ENCODE measurements around the gene EXOC3L4. TPM values are rescaled to one million over a fixed set of nuclear protein-coding genes. Genes with fewer than 3 reads are reported as not detected.
A peak's percentile ranks its signal among the peaks of the same experiment; 100 is the strongest.
"Not testable (repeated sequence)": the region's sequence is repeated elsewhere in the genome, so short reads cannot be mapped to it uniquely, and the experiment has no call there.

Gene EXOC3L4
- total and polyA plus RNA-seq, 9 of the 15 experiments (the other 6 are each of a cell fraction or from before 2014, with no cell fraction given) = 0.10 to 6.7 (median 0.98) TPM; not detected in 1

DNA sequence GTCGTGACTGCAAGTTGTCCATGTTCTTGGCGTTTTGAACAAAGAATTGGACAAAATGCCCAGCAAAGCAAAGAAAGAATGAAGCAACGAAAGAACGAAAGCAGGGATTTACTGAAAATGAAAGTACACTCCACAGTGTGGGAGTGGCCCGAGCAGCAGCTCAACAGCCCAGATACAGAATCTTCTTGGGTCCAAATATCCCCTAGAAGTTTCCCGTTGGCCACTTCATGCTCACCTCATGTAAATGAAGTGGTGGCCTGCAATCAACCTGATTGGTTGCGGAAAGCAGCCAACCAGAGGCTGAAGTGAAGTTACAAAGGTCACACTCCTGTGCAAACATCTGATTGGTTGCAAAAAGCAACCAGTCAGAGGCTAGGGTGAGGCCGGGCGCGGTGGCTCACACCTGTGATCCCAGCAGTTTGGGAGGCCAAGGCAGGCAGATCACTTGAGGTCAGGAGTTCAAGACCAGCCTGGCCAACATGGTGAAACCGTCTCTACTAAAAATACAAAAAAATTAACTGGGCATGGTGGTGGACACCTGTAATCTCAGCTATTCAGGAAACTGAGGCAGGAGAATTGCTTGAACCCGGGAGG lies 20.7 kb downstream of the EXOC3L4 start (continued):
- TF ChIP-seq, protein P1, sequence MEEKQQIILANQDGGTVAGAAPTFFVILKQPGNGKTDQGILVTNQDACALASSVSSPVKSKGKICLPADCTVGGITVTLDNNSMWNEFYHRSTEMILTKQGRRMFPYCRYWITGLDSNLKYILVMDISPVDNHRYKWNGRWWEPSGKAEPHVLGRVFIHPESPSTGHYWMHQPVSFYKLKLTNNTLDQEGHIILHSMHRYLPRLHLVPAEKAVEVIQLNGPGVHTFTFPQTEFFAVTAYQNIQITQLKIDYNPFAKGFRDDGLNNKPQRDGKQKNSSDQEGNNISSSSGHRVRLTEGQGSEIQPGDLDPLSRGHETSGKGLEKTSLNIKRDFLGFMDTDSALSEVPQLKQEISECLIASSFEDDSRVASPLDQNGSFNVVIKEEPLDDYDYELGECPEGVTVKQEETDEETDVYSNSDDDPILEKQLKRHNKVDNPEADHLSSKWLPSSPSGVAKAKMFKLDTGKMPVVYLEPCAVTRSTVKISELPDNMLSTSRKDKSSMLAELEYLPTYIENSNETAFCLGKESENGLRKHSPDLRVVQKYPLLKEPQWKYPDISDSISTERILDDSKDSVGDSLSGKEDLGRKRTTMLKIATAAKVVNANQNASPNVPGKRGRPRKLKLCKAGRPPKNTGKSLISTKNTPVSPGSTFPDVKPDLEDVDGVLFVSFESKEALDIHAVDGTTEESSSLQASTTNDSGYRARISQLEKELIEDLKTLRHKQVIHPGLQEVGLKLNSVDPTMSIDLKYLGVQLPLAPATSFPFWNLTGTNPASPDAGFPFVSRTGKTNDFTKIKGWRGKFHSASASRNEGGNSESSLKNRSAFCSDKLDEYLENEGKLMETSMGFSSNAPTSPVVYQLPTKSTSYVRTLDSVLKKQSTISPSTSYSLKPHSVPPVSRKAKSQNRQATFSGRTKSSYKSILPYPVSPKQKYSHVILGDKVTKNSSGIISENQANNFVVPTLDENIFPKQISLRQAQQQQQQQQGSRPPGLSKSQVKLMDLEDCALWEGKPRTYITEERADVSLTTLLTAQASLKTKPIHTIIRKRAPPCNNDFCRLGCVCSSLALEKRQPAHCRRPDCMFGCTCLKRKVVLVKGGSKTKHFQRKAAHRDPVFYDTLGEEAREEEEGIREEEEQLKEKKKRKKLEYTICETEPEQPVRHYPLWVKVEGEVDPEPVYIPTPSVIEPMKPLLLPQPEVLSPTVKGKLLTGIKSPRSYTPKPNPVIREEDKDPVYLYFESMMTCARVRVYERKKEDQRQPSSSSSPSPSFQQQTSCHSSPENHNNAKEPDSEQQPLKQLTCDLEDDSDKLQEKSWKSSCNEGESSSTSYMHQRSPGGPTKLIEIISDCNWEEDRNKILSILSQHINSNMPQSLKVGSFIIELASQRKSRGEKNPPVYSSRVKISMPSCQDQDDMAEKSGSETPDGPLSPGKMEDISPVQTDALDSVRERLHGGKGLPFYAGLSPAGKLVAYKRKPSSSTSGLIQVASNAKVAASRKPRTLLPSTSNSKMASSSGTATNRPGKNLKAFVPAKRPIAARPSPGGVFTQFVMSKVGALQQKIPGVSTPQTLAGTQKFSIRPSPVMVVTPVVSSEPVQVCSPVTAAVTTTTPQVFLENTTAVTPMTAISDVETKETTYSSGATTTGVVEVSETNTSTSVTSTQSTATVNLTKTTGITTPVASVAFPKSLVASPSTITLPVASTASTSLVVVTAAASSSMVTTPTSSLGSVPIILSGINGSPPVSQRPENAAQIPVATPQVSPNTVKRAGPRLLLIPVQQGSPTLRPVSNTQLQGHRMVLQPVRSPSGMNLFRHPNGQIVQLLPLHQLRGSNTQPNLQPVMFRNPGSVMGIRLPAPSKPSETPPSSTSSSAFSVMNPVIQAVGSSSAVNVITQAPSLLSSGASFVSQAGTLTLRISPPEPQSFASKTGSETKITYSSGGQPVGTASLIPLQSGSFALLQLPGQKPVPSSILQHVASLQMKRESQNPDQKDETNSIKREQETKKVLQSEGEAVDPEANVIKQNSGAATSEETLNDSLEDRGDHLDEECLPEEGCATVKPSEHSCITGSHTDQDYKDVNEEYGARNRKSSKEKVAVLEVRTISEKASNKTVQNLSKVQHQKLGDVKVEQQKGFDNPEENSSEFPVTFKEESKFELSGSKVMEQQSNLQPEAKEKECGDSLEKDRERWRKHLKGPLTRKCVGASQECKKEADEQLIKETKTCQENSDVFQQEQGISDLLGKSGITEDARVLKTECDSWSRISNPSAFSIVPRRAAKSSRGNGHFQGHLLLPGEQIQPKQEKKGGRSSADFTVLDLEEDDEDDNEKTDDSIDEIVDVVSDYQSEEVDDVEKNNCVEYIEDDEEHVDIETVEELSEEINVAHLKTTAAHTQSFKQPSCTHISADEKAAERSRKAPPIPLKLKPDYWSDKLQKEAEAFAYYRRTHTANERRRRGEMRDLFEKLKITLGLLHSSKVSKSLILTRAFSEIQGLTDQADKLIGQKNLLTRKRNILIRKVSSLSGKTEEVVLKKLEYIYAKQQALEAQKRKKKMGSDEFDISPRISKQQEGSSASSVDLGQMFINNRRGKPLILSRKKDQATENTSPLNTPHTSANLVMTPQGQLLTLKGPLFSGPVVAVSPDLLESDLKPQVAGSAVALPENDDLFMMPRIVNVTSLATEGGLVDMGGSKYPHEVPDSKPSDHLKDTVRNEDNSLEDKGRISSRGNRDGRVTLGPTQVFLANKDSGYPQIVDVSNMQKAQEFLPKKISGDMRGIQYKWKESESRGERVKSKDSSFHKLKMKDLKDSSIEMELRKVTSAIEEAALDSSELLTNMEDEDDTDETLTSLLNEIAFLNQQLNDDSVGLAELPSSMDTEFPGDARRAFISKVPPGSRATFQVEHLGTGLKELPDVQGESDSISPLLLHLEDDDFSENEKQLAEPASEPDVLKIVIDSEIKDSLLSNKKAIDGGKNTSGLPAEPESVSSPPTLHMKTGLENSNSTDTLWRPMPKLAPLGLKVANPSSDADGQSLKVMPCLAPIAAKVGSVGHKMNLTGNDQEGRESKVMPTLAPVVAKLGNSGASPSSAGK (IDR thresholded peaks at IDR 0.05) = peak; percentile 24; the same call in 1 of the 2 replicates
- TF ChIP-seq NFYB (IDR thresholded peaks at IDR 0.05; ENCODE audit: extremely low read depth, insufficient read length) = peak; percentile 2
- peak; percentile 39 for TF ChIP-seq RBBP5 (IDR thresholded peaks at IDR 0.05; ENCODE audit: borderline replicate concordance, insufficient read depth, low read length, poor library complexity, severe bottlenecking)
- TF ChIP-seq, protein P2, sequence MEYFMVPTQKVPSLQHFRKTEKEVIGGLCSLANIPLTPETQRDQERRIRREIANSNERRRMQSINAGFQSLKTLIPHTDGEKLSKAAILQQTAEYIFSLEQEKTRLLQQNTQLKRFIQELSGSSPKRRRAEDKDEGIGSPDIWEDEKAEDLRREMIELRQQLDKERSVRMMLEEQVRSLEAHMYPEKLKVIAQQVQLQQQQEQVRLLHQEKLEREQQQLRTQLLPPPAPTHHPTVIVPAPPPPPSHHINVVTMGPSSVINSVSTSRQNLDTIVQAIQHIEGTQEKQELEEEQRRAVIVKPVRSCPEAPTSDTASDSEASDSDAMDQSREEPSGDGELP (CRISPR knock-in tag; IDR thresholded peaks at IDR 0.05; ENCODE audit: borderline replicate concordance) = peak; percentile 22; the same call in 1 of the 2 replicates
- peak; percentile 42 to 48; a peak in 2 of 4 replicates for TF ChIP-seq NRF1 (conservative IDR thresholded peaks at IDR 0.05 in 1 of 2, IDR thresholded peaks at IDR 0.05 in 1 of 2)
- TF ChIP-seq NR2C2 (CRISPR knock-in tag; IDR thresholded peaks at IDR 0.05) = not testable (repeated sequence)
- peak; percentile 42; the same call in 1 of the 2 replicates for TF ChIP-seq NR2C2 (tag; IDR thresholded peaks at IDR 0.05)
